Measurements from ENCODE around the gene SIAH3. TPM values are rescaled to one million over a fixed set of nuclear protein-coding genes. Genes with fewer than 3 reads are reported as not detected.

The SIAH3 gene, protein sequence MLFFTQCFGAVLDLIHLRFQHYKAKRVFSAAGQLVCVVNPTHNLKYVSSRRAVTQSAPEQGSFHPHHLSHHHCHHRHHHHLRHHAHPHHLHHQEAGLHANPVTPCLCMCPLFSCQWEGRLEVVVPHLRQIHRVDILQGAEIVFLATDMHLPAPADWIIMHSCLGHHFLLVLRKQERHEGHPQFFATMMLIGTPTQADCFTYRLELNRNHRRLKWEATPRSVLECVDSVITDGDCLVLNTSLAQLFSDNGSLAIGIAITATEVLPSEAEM
- not detected in 2 replicates for total RNA-seq

DNA sequence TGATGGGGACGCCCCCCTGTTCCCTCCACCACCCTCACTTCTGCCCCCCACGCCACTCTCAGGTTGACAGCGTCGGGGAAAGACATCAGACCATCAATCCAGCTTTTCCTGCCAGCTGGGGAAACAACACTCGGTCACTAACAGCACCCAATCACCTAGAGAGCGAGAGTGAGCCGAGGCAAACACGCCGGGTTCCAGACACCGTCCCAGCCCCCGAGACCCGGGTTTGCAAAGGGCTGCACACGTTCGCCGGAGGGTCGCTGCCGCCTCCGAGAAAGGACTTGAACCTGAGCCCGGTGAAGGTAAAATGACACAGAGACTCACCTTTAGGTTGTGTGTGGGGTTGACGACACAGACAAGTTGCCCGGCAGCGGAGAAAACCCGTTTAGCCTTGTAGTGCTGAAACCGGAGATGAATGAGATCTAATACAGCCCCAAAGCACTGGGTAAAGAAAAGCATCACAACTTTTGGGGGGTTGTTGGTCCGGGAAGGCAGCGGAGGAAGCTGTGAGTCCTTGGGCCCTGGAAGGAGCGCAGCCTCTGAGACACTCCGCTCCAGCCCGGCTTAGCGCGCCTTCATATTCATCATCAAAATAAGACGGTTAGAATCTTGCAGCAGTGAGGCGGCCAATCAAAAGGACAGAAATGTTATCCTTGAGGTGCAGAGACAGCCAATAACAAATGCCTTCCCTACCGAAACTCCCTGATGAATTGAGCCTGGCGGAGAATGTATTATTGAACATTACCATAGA, at the start of gene SIAH3:
SIAH3 (minus strand) TSS at position 583 of the 751 bp plus-strand sequence; CDS start at position 459, 124 bp downstream.

Other genes starting within 250 kb of the SIAH3 start
- gene ERICH6B, start 236.0 kb downstream of the SIAH3 start, total RNA-seq: not detected in 2 replicates
- gene CBY2, start 149.4 kb downstream of the SIAH3 start, total RNA-seq: not detected in 2 replicates
- 11.0 and 11.7 TPM in 2 replicates for gene ZC3H13, start 201.0 kb upstream of the SIAH3 start, total RNA-seq